NAMALWA (cell line): ENCODE data around the gene KHDC1L.
A peak's percentile ranks its signal among the peaks of the same experiment; 100 is the strongest.
"Not testable (repeated sequence)": the region's sequence is repeated elsewhere in the genome, so short reads cannot be mapped to it uniquely, and the experiment has no call there.

Source experiments
- DNase-seq: peaks from one replicate; pipeline ENCODE4 v3.0.0-alpha.2; 2015; ENCODE audit warnings: low spot score

KHDC1L gene

GRCh38 chr6:73225396-73225795, at the start of gene KHDC1L:
KHDC1L (minus strand) TSS chr6:73225496; CDS start chr6:73225408, 88 bp downstream.
- DNase-seq: no peak

- DNase-seq: not testable (repeated sequence)
These were observed 44.0 kb upstream of the KHDC1L start for GRCh38 chr6:73269296-73269695.

GRCh38 chr6:73268896-73269295, 43.6 kb upstream of the KHDC1L start:
- not testable (repeated sequence) for DNase-seq

- no peak for DNase-seq
These were observed 39.1 kb upstream of the KHDC1L start for GRCh38 chr6:73264446-73264845.

GRCh38 chr6:73263570-73263909, 38.2 kb upstream of the KHDC1L start:
- no peak for DNase-seq

GRCh38 chr6:73262671-73263569, 37.6 kb upstream of the KHDC1L start, which contains the start of gene KHDC1:
KHDC1 (minus strand) TSS chr6:73263196; CDS start chr6:73242517, 20,679 bp downstream.
- peak; percentile 77 for DNase-seq

- DNase-seq: no peak
These were observed 33.4 kb upstream of the KHDC1L start for GRCh38 chr6:73258721-73259120.

- not testable (repeated sequence) for DNase-seq
These were observed 29.0 kb upstream of the KHDC1L start for GRCh38 chr6:73254323-73254722.

GRCh38 chr6:73252703-73253102, 27.4 kb upstream of the KHDC1L start:
- DNase-seq: no peak

GRCh38 chr6:73250016-73250415, 24.7 kb upstream of the KHDC1L start:
- no peak for DNase-seq

- no peak for DNase-seq
These were observed 23.1 kb upstream of the KHDC1L start for GRCh38 chr6:73248192-73248903.

- DNase-seq: no peak
These were observed 16.7 kb upstream of the KHDC1L start for GRCh38 chr6:73242001-73242400.

- no peak for DNase-seq
These were observed 15.4 kb upstream of the KHDC1L start for GRCh38 chr6:73240730-73241129.

GRCh38 chr6:73236144-73236750, 11.0 kb upstream of the KHDC1L start:
- DNase-seq: no peak

- DNase-seq: no peak
These were observed 9.4 kb upstream of the KHDC1L start for GRCh38 chr6:73234733-73235132.

- not testable (repeated sequence) for DNase-seq
These were observed 8.7 kb upstream of the KHDC1L start for GRCh38 chr6:73233971-73234370.

- DNase-seq: no peak
These were observed 7.8 kb upstream of the KHDC1L start for GRCh38 chr6:73233048-73233447.

- DNase-seq: peak; percentile 28
These were observed 6.7 kb upstream of the KHDC1L start for GRCh38 chr6:73231986-73232391.

- DNase-seq: no peak
These were observed 2.4 kb upstream of the KHDC1L start for GRCh38 chr6:73227606-73228255.

GRCh38 chr6:73216859-73217258, 8.4 kb downstream of the KHDC1L start:
- no peak for DNase-seq

- no peak for DNase-seq
These were observed 16.2 kb downstream of the KHDC1L start for GRCh38 chr6:73209117-73209516.

GRCh38 chr6:73207221-73207837, 18.0 kb downstream of the KHDC1L start:
- DNase-seq: no peak
